Transverse colon (tissue), 3 donors: ENCODE data around the gene SAMD1.

Experiments used
- CTCF ChIP-seq, 5 experiments: fragments of 200-600 bp in 3 of 5; fragments of 450-650 bp in 2 of 5; sonication (generic) in 3 of 5; IDR thresholded peaks; 1 replicate in 2 of 5; 2 replicates in 3 of 5; pipeline ENCODE4 v1.5.1; 2016 to 2017; ENCODE audit warnings: antibody characterized with exemption in 5 of 5, inconsistent platforms in 3 of 5, mild to moderate bottlenecking in 2 of 5, moderate library complexity in 1 of 5
- EP300 ChIP-seq: sonication (generic); formaldehyde crosslinking; IDR thresholded peaks from one replicate; pipeline ENCODE4 v1.6.1; 2017; ENCODE audit warnings: antibody characterized with exemption, low read depth

GRCh38 chr19:14136509-14137281, 46.1 kb upstream of the SAMD1 start, which contains the start of gene ASF1B:
- TF ChIP-seq CTCF (IDR thresholded peaks at IDR 0.05) (peak; percentile 62 to 93 (median 79)), EP300 (no peak)
